Measurements from ENCODE around the gene LPIN2. TPM values are rescaled to one million over a fixed set of nuclear protein-coding genes. Genes with fewer than 3 reads are reported as not detected.
"Not testable (repeated sequence)": the region's sequence is repeated elsewhere in the genome, so short reads cannot be mapped to it uniquely, and the experiment has no call there.

Gene LPIN2
- total RNA-seq, 6 donors from 2014 or later: 37.7 to 105 (median 57.3) TPM

GRCh38 chr18:3037423-3037915 is 24.5 kb upstream of the LPIN2 start:
- no peaks in the 10 kb centered on the region for H3K36me3 ChIP-seq
- no peaks in the 10 kb centered on the region for H3K9me3 ChIP-seq
- H3K4me3 ChIP-seq: no peak overlapping the region
- peak in 2 of 4 donors; percentile 45 to 60 for TF ChIP-seq EP300 (IDR thresholded peaks at IDR 0.05)
- TF ChIP-seq CTCF (IDR thresholded peaks at IDR 0.05): no peak
- peak; percentile 52 to 69 for TF ChIP-seq POLR2AphosphoS5 (IDR thresholded peaks at IDR 0.05)
- no peak for TF ChIP-seq POLR2A (IDR thresholded peaks at IDR 0.05)
- H3K4me1 ChIP-seq: peaks cover 5 to 16% (median 7%) of the 10 kb centered on the region in 4 donors
- ATAC-seq (ENCODE audit: low FRiP score in 2 of 2) (peak; percentile 69 to 91), DNase-seq (peak in 1 of 2 donors; percentile 78)
- WGBS, 2 donors: 25 to 27% methylated on average over 4 of the region's 4 CpGs
- H3K27ac ChIP-seq: peak overlapping the region; percentile 11 to 84 (median 63)
- no peaks in the 10 kb centered on the region for H3K27me3 ChIP-seq

- TF ChIP-seq POLR2A (IDR thresholded peaks at IDR 0.05) (no peak), EP300 (IDR thresholded peaks at IDR 0.05) (no peak), POLR2AphosphoS5 (IDR thresholded peaks at IDR 0.05) (no peak)
- Histone ChIP-seq H3K4me3 (no peak overlapping the region), H3K4me1 (peaks cover 5 to 16% (median 7%) of the 10 kb centered on the region in 4 donors), H3K9me3 (no peaks in the 10 kb centered on the region), H3K36me3 (no peaks in the 10 kb centered on the region), H3K27ac (no peak overlapping the region), H3K27me3 (no peaks in the 10 kb centered on the region)
- 89 to 93% methylated on average over 5 of the region's 5 CpGs for WGBS, 2 donors
- DNase-seq (no peak), ATAC-seq (ENCODE audit: low FRiP score in 2 of 2) (no peak)
Observed at GRCh38 chr18:3036108-3036507, 23.2 kb upstream of the LPIN2 start.

- ATAC-seq (ENCODE audit: low FRiP score in 2 of 2): no peak
- TF ChIP-seq CTCF (IDR thresholded peaks at IDR 0.05): no peak
- TF ChIP-seq EP300 (IDR thresholded peaks at IDR 0.05): no peak
- no peak for TF ChIP-seq POLR2A (IDR thresholded peaks at IDR 0.05)
- TF ChIP-seq POLR2AphosphoS5 (IDR thresholded peaks at IDR 0.05): no peak
- DNase-seq: no peak
Observed at GRCh38 chr18:3035635-3036034, 22.7 kb upstream of the LPIN2 start.

GRCh38 chr18:3032721-3033120 is 19.8 kb upstream of the LPIN2 start:
- WGBS, 2 donors: 89% methylated on average over 3 of the region's 3 CpGs
- H3K4me3 ChIP-seq: no peak overlapping the region
- no peak for TF ChIP-seq CTCF (IDR thresholded peaks at IDR 0.05)
- no peak for TF ChIP-seq POLR2A (IDR thresholded peaks at IDR 0.05)

More at GRCh38 chr18:3035635-3036034, 22.7 kb upstream of the LPIN2 start:
- peaks cover 5 to 16% (median 7%) of the 10 kb centered on the region in 4 donors for H3K4me1 ChIP-seq
- 95 to 97% methylated on average over 5 of the region's 5 CpGs for WGBS, 2 donors
- H3K36me3 ChIP-seq: no peaks in the 10 kb centered on the region
- H3K9me3 ChIP-seq: no peaks in the 10 kb centered on the region
- H3K27me3 ChIP-seq: no peaks in the 10 kb centered on the region
- no peak overlapping the region for H3K27ac ChIP-seq
- no peak overlapping the region for H3K4me3 ChIP-seq

GRCh38 chr18:3029215-3029952 is 16.4 kb upstream of the LPIN2 start:
- DNase-seq: no peak
- no peak overlapping the region for H3K4me3 ChIP-seq
- H3K27ac ChIP-seq: peak overlapping the region in 3 of 4 donors; percentile 55 to 62 (median 62)
- ATAC-seq (ENCODE audit: low FRiP score in 2 of 2): no peak
- 31 to 34% methylated on average over 12 of the region's 12 CpGs for WGBS, 2 donors
- no peaks in the 10 kb centered on the region for H3K9me3 ChIP-seq
- no peaks in the 10 kb centered on the region for H3K36me3 ChIP-seq
- H3K4me1 ChIP-seq: peaks cover 2 to 7% (median 4%) of the 10 kb centered on the region in 4 donors
- TF ChIP-seq EP300 (IDR thresholded peaks at IDR 0.05) (no peak), CTCF (IDR thresholded peaks at IDR 0.05) (no peak), POLR2AphosphoS5 (IDR thresholded peaks at IDR 0.05) (no peak), POLR2A (IDR thresholded peaks at IDR 0.05) (no peak)
- H3K27me3 ChIP-seq: no peaks in the 10 kb centered on the region

More at GRCh38 chr18:3032721-3033120, 19.8 kb upstream of the LPIN2 start:
- no peaks in the 10 kb centered on the region for H3K36me3 ChIP-seq
- H3K4me1 ChIP-seq: peaks cover 5 to 21% (median 11%) of the 10 kb centered on the region in 4 donors
- no peaks in the 10 kb centered on the region for H3K27me3 ChIP-seq
- ATAC-seq (ENCODE audit: low FRiP score in 2 of 2): no peak
- no peak for DNase-seq
- no peak overlapping the region for H3K27ac ChIP-seq
- H3K9me3 ChIP-seq: no peaks in the 10 kb centered on the region

- not testable (repeated sequence) for H3K4me3 ChIP-seq; H3K27me3 ChIP-seq; DNase-seq; ATAC-seq (ENCODE audit: low FRiP score in 2 of 2); H3K4me1 ChIP-seq; H3K9me3 ChIP-seq; H3K27ac ChIP-seq; H3K36me3 ChIP-seq
- 98 to 100% methylated on average over 3 of the region's 3 CpGs for WGBS, 2 donors
Observed at GRCh38 chr18:3028115-3028514, 15.2 kb upstream of the LPIN2 start.
